SK-N-SH treated with all-trans-retinoic acid at 6 μM for 48 hours (cell line): ENCODE data around the gene DLL1.

ENCODE experiments used
- ATAC-seq: fragments of 200-7000 bp; cut with Tn5 transposase; 3 replicates; pipeline ENCODE4 v1.9.1; 2020; ENCODE audit warnings: mild to moderate bottlenecking, moderate library complexity
- BACH2 ChIP-seq: fragments of 250-450 bp; sonication (Bioruptor Pico); IDR thresholded peaks from 2 replicates; pipeline ENCODE4 v1.9.0; 2021; ENCODE audit warnings: mild to moderate bottlenecking, borderline replicate concordance
- CREB5 ChIP-seq: fragments of 250-450 bp; sonication (Bioruptor Pico); IDR thresholded peaks from 2 replicates; pipeline ENCODE4 v1.5.1; 2020; ENCODE audit warnings: low read depth, mild to moderate bottlenecking, moderate library complexity
- CSRNP3 ChIP-seq: fragments of 250-450 bp; sonication (Bioruptor Pico); IDR thresholded peaks from 2 replicates; pipeline ENCODE4 v1.5.1; 2021; ENCODE audit warnings: mild to moderate bottlenecking, moderate library complexity
- ESRRG ChIP-seq: fragments of 250-450 bp; sonication (Bioruptor Pico); IDR thresholded peaks from 2 replicates; pipeline ENCODE4 v1.6.1; 2021; ENCODE audit warnings: mild to moderate bottlenecking
- ISL1 ChIP-seq: fragments of 250-450 bp; sonication (Bioruptor Pico); IDR thresholded peaks from 2 replicates; pipeline ENCODE4 v2.1.2; 2022; ENCODE audit warnings: mild to moderate bottlenecking, moderate library complexity
- OSR1 ChIP-seq: fragments of 250-450 bp; sonication (Bioruptor Pico); IDR thresholded peaks from 2 replicates; pipeline ENCODE4 v1.8.0; 2022; ENCODE audit warnings: moderate library complexity, mild to moderate bottlenecking, inconsistent platforms
- PATZ1 ChIP-seq: fragments of 250-450 bp; sonication (Bioruptor Pico); IDR thresholded peaks from 2 replicates; pipeline ENCODE4 v1.8.0; 2020; ENCODE audit warnings: mild to moderate bottlenecking, moderate library complexity, borderline replicate concordance
- POU6F1 ChIP-seq: fragments of 250-450 bp; sonication (Bioruptor Pico); IDR thresholded peaks from 2 replicates; pipeline ENCODE4 v1.8.0; 2021; ENCODE audit warnings: low read depth, mild to moderate bottlenecking, moderate library complexity, borderline replicate concordance
- RARB ChIP-seq: fragments of 250-450 bp; sonication (Bioruptor Pico); IDR thresholded peaks from 2 replicates; pipeline ENCODE4 v1.8.0; 2021; ENCODE audit warnings: mild to moderate bottlenecking, moderate library complexity
- TCF4 ChIP-seq: fragments of 250-450 bp; sonication (Bioruptor Pico); IDR thresholded peaks from 2 replicates; pipeline ENCODE4 v1.8.0; 2021; ENCODE audit warnings: mild to moderate bottlenecking, moderate library complexity, borderline replicate concordance
- TSHZ2 ChIP-seq: fragments of 250-450 bp; sonication (Bioruptor Pico); IDR thresholded peaks from 2 replicates; pipeline ENCODE4 v1.5.0; 2020; ENCODE audit warnings: mild to moderate bottlenecking, moderate library complexity
- ZNF8 ChIP-seq: fragments of 450-650 bp; formaldehyde crosslinking; IDR thresholded peaks from 2 replicates; pipeline ENCODE4 v1.5.0; 2020; ENCODE audit warnings: mild to moderate bottlenecking, moderate library complexity

Gene DLL1

GRCh38 chr6:170279426-170279825, 11.5 kb downstream of the DLL1 start (continued):
- no peak for TF ChIP-seq POU6F1 (CRISPR knock-in tag)
- TF ChIP-seq, all 23 proteins: peak for 0

GRCh38 chr6:170278743-170279094, 12.2 kb downstream of the DLL1 start:
- ATAC-seq: no peak
- TF ChIP-seq PATZ1 (CRISPR knock-in tag): no peak
- no peak for TF ChIP-seq ZNF8 (CRISPR knock-in tag)
- TF ChIP-seq POU6F1 (CRISPR knock-in tag): no peak
- no peak for TF ChIP-seq ESRRG (CRISPR knock-in tag)
- TF ChIP-seq TCF4: no peak
- TF ChIP-seq CSRNP3 (CRISPR knock-in tag): no peak
- TF ChIP-seq CREB5: no peak

GRCh38 chr6:170277893-170278742, 12.8 kb downstream of the DLL1 start:
- TF ChIP-seq TSHZ2 (CRISPR knock-in tag) (no peak), CREB5 (no peak), ISL1 (CRISPR knock-in tag) (no peak), OSR1 (CRISPR knock-in tag) (no peak), RARB (CRISPR knock-in tag) (no peak), ESRRG (CRISPR knock-in tag) (no peak), PATZ1 (CRISPR knock-in tag) (no peak), BACH2 (CRISPR knock-in tag) (no peak)
- TF ChIP-seq, all 23 proteins: peak for 0
- no peak for ATAC-seq
